Spleen (tissue), 7 donors: ENCODE results near the gene ADCY10.

ENCODE experiments used
- CTCF ChIP-seq, 11 experiments: fragments of 200-600 bp in 7 of 11; fragments of 450-650 bp in 4 of 11; sonication (generic) in 4 of 11; IDR thresholded peaks in 8 of 11; conservative IDR thresholded peaks in 3 of 11; 1 replicate in 7 of 11; 2 replicates in 4 of 11; pipeline versions ENCODE4 v1.4.0 to v1.8.0; 2016 to 2021; ENCODE audit warnings: antibody characterized with exemption in 11 of 11, inconsistent platforms in 4 of 11, mild to moderate bottlenecking in 1 of 11
- POLR2A ChIP-seq, 3 donors: fragments of 450-650 bp; IDR thresholded peaks; one replicate each; pipeline ENCODE4 v1.5.1; 2017; ENCODE audit warnings: antibody characterized with exemption in 3 of 3, mild to moderate bottlenecking in 1 of 3
- POLR2AphosphoS5 ChIP-seq, 3 donors: sonication (generic); formaldehyde crosslinking; IDR thresholded peaks; one replicate each; pipeline ENCODE4 v1.5.1; 2017; ENCODE audit warnings: antibody characterized with exemption in 3 of 3
- donor health status: DM: no; HTN: no; CAD: no; lungs with moderate emphysema.
- donor health status: DM: no; HTN: no; CAD: no.
- donor health status: DM: no; HTN: no; CAD: no.

GRCh38 chr1:167764458-167765330 lies 149.2 kb downstream of the ADCY10 start:
- TF ChIP-seq CTCF (IDR thresholded peaks at IDR 0.05 in 8 of 11, conservative IDR thresholded peaks at IDR 0.05 in 3 of 11) (no peak), POLR2AphosphoS5 (IDR thresholded peaks at IDR 0.05) (no peak), POLR2A (IDR thresholded peaks at IDR 0.05) (no peak)
